Mammary epithelial cell (primary cell): ENCODE data around the gene TMEM132C.

Experiments used
- CTCF ChIP-seq, 2 donors: IDR thresholded peaks in 1 of 2; conservative IDR thresholded peaks in 1 of 2; 2 replicates each; pipeline ENCODE4 v1.5.1; 2011 to 2012; ENCODE audit warnings: inconsistent platforms in 2 of 2, low read length in 2 of 2, mild to moderate bottlenecking in 2 of 2, control low read depth in 1 of 2, low read depth in 1 of 2; ENCODE audit not compliant: insufficient read depth in 1 of 2; ENCODE audit errors: extremely low read depth in 1 of 2
- EZH2 ChIP-seq: IDR thresholded peaks from 2 replicates; pipeline ENCODE4 v1.6.1; 2012; ENCODE audit warnings: low read length, inconsistent platforms, borderline replicate concordance

GRCh38 chr12:128629979-128630378 lies 363.0 kb downstream of the TMEM132C start:
- no peak for TF ChIP-seq CTCF (conservative IDR thresholded peaks at IDR 0.05 in 1 of 2, IDR thresholded peaks at IDR 0.05 in 1 of 2; ENCODE audit: extremely low read depth in 1 of 2, insufficient read depth in 1 of 2, low read depth in 1 of 2, low read length in 2 of 2)
- no peak for TF ChIP-seq EZH2
